ENCODE results near the gene ACTC1. TPM values are rescaled to one million over a fixed set of nuclear protein-coding genes. Genes with fewer than 3 reads are reported as not detected.

ACTC1 gene
- polyA plus RNA-seq, 3 donors, result not detected

DNA sequence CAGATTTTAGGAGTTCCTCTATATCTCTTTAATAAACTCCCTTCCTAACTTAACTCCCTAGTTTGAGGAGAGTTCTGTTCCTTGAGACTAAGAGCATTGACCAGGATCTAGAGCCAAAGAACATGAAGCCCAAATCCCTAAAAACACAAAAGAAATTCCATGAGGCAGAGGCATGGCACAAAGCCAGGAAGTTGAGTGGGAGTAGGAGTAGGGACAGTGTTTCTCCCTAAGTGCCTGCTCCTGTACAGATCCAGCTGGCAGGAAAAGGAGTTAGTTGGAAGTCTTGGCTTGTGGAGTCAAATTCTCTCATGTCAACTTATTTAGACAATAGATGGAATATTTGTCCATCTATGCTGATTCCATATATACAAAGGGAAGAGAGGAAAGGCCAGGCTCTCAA, 11.4 kb downstream of the ACTC1 start:
- H3K36me3 Mint-ChIP-seq, result no peaks in the 10 kb centered on the region
- H3K4me1 Mint-ChIP-seq, result no peaks in the 10 kb centered on the region
- no peaks in the 10 kb centered on the region for H3K27me3 ChIP-seq (ENCODE audit: control insufficient read depth in 2 of 2, insufficient read depth in 2 of 2, low read length in 2 of 2)
- H3K79me2 ChIP-seq (ENCODE audit: insufficient read depth, low read length), result no peaks in the 10 kb centered on the region
- H3K4me3 ChIP-seq (replicated peaks in 1 of 3; ENCODE audit: low read depth in 2 of 3, low read length in 3 of 3), result no peak overlapping the region
- H3K9me3 ChIP-seq (replicated peaks in 1 of 2; ENCODE audit: control insufficient read depth in 1 of 2, insufficient read depth in 1 of 2, low read length in 2 of 2), result no peaks in the 10 kb centered on the region
- no peak overlapping the region for H2AFZ ChIP-seq (ENCODE audit: insufficient read depth, low read depth, low read length, poor library complexity, severe bottlenecking)
- H3K9me3 Mint-ChIP-seq, result peaks cover 0 to 11% (median 7%) of the 10 kb centered on the region in 7 donors
- H3K27ac Mint-ChIP-seq, result no peak overlapping the region
- no peaks in the 10 kb centered on the region for H4K20me1 ChIP-seq (ENCODE audit: insufficient read depth, low read length)
- H3K4me2 ChIP-seq (replicated peaks; ENCODE audit: extremely low read depth, low read length, poor library complexity, severe bottlenecking), result no peak overlapping the region
- TF ChIP-seq, protein P1, sequence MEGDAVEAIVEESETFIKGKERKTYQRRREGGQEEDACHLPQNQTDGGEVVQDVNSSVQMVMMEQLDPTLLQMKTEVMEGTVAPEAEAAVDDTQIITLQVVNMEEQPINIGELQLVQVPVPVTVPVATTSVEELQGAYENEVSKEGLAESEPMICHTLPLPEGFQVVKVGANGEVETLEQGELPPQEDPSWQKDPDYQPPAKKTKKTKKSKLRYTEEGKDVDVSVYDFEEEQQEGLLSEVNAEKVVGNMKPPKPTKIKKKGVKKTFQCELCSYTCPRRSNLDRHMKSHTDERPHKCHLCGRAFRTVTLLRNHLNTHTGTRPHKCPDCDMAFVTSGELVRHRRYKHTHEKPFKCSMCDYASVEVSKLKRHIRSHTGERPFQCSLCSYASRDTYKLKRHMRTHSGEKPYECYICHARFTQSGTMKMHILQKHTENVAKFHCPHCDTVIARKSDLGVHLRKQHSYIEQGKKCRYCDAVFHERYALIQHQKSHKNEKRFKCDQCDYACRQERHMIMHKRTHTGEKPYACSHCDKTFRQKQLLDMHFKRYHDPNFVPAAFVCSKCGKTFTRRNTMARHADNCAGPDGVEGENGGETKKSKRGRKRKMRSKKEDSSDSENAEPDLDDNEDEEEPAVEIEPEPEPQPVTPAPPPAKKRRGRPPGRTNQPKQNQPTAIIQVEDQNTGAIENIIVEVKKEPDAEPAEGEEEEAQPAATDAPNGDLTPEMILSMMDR (IDR thresholded peaks at IDR 0.05), result no peak
- H3K9ac ChIP-seq (ENCODE audit: insufficient read depth, low read length, poor library complexity, severe bottlenecking), result no peak overlapping the region
- no peak overlapping the region for H3K4me3 Mint-ChIP-seq
- DNase-seq, result no peak
- H3K36me3 ChIP-seq (replicated peaks in 1 of 2; ENCODE audit: control insufficient read depth in 1 of 2, insufficient read depth in 2 of 2, low read length in 2 of 2), result no peaks in the 10 kb centered on the region
- H3K27ac ChIP-seq (ENCODE audit: low read depth in 1 of 2, low read length in 2 of 2), result no peak overlapping the region
- H3K27me3 Mint-ChIP-seq (ENCODE audit: low read depth in 3 of 3), result peaks cover 0 to 8% (median 3%) of the 10 kb centered on the region in 3 donors
- no peaks in the 10 kb centered on the region for H3K4me1 ChIP-seq (ENCODE audit: control insufficient read depth in 1 of 2, insufficient read depth in 2 of 2, low read length in 2 of 2)
- intact Hi-C loops (cut with micrococcal nuclease), result no loop called here

DNA sequence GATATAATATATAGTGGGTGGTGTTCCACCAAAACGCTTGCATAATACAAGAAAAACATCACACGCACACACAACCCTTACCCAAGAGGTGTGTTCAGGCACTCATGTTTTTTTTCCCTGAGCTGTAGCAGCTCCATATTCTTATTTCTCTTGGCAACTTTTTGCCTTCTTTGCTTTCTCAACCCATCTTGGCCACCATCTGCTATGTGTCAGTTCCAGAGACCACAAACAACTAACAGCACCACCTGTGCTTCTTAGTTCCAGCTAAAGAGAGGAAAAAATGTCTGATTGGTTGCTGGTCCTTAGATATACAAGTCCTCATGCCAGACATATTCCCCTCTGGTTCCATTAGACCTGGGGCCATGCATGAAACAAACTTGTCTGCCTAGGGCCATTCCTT, 11.9 kb downstream of the ACTC1 start:
- Mint-ChIP-seq H3K36me3 (no peaks in the 10 kb centered on the region), H3K27ac (no peak overlapping the region), H3K9me3 (peaks cover 0 to 11% (median 7%) of the 10 kb centered on the region in 7 donors), H3K27me3 (ENCODE audit: low read depth in 3 of 3) (peaks cover 0 to 8% (median 3%) of the 10 kb centered on the region in 3 donors), H3K4me3 (no peak overlapping the region), H3K4me1 (no peaks in the 10 kb centered on the region)
- Histone ChIP-seq H3K36me3 (replicated peaks in 1 of 2; ENCODE audit: control insufficient read depth in 1 of 2, insufficient read depth in 2 of 2, low read length in 2 of 2) (no peaks in the 10 kb centered on the region), H3K27me3 (ENCODE audit: control insufficient read depth in 2 of 2, insufficient read depth in 2 of 2, low read length in 2 of 2) (no peaks in the 10 kb centered on the region), H3K79me2 (ENCODE audit: insufficient read depth, low read length) (no peaks in the 10 kb centered on the region), H3K9ac (ENCODE audit: insufficient read depth, low read length, poor library complexity, severe bottlenecking) (no peak overlapping the region), H3K4me1 (ENCODE audit: control insufficient read depth in 1 of 2, insufficient read depth in 2 of 2, low read length in 2 of 2) (no peaks in the 10 kb centered on the region), H3K27ac (ENCODE audit: low read depth in 1 of 2, low read length in 2 of 2) (no peak overlapping the region), H3K4me3 (replicated peaks in 1 of 3; ENCODE audit: low read depth in 2 of 3, low read length in 3 of 3) (no peak overlapping the region), H3K9me3 (replicated peaks in 1 of 2; ENCODE audit: control insufficient read depth in 1 of 2, insufficient read depth in 1 of 2, low read length in 2 of 2) (peaks cover 0 to 3% of the 10 kb centered on the region in 2 donors), H3K4me2 (replicated peaks; ENCODE audit: extremely low read depth, low read length, poor library complexity, severe bottlenecking) (no peak overlapping the region), H2AFZ (ENCODE audit: insufficient read depth, low read depth, low read length, poor library complexity, severe bottlenecking) (no peak overlapping the region), H4K20me1 (ENCODE audit: insufficient read depth, low read length) (no peaks in the 10 kb centered on the region)
- TF ChIP-seq, protein P1 (IDR thresholded peaks at IDR 0.05), result no peak
- 100% methylated on average over 1 of the region's 2 CpGs for WGBS (ENCODE audit: insufficient coverage)
- intact Hi-C loops (cut with micrococcal nuclease), result no loop called here
- DNase-seq, result no peak

Measured in CD14-positive monocyte (primary cell).